OCI-LY7 (cell line): ENCODE results near the gene PSTPIP2. TPM values are rescaled to one million over a fixed set of nuclear protein-coding genes. Genes with fewer than 3 reads are reported as not detected.

Source experiments
- BruUV-seq: library from RNA; stranded (reverse); fragments of 400-500 nt; replicated peaks from 2 replicates; lab custom pipeline; 2021; lab: Mats Ljungman, UMichigan
- CTCF ChIA-PET: fragments of 300-600 bp; sonication (Branson Sonifier 250); formaldehyde crosslinking; loops from one replicate; lab custom pipeline; 2022; ENCODE audit warnings: antibody characterized with exemption; ENCODE audit not compliant: unreplicated experiment; lab: Charles Lee
- POLR2A ChIA-PET: fragments of 300-600 bp; sonication (Branson Sonifier 250); formaldehyde crosslinking; loops from one replicate; lab custom pipeline; 2022; ENCODE audit warnings: antibody characterized with exemption; lab: Charles Lee
- DNase-seq: peaks from one replicate; pipeline ENCODE4 v3.0.0-alpha.2; 2015; ENCODE audit warnings: low spot score
- H2AFZ ChIP-seq: fragments of 200-600 bp; sonication (generic), shearing (Covaris generic); 2 replicates; pipeline ENCODE4 v1.6.1; 2014; ENCODE audit warnings: mild to moderate bottlenecking, antibody characterized with exemption, low read length, moderate library complexity
- H3K27ac ChIP-seq: fragments of 200-600 bp; sonication (generic); 2 replicates; pipeline ENCODE4 v1.5.1; 2014; ENCODE audit warnings: mixed run types, low read depth, mild to moderate bottlenecking, moderate library complexity, low read length, inconsistent platforms; ENCODE audit not compliant: poor library complexity, severe bottlenecking
- H3K36me3 ChIP-seq: fragments of 200-600 bp; sonication (generic); 2 replicates; pipeline ENCODE4 v1.6.1; 2014; ENCODE audit warnings: mild to moderate bottlenecking, antibody characterized with exemption, low read length, moderate library complexity, mixed read lengths; ENCODE audit not compliant: insufficient read depth
- H3K4me1 ChIP-seq: fragments of 200-600 bp; sonication (generic); 2 replicates; pipeline ENCODE4 v1.5.1; 2014; ENCODE audit warnings: mild to moderate bottlenecking, low read length; ENCODE audit not compliant: insufficient read depth, poor library complexity, severe bottlenecking
- H3K4me2 ChIP-seq: fragments of 200-600 bp; sonication (generic); 2 replicates; pipeline ENCODE4 v1.6.1; 2014; ENCODE audit warnings: mild to moderate bottlenecking, low read length
- H3K4me3 ChIP-seq: fragments of 200-600 bp; sonication (generic); 2 replicates; pipeline ENCODE4 v1.5.1; 2014; ENCODE audit warnings: mild to moderate bottlenecking, low read depth, low read length; ENCODE audit not compliant: poor library complexity, severe bottlenecking
- H3K79me2 ChIP-seq: fragments of 200-600 bp; sonication (generic); 2 replicates; pipeline ENCODE4 v1.6.1; 2016; ENCODE audit warnings: low read depth, mild to moderate bottlenecking, low read length, moderate library complexity, mixed read lengths; ENCODE audit not compliant: insufficient read depth
- H3K9me2 ChIP-seq: fragments of 200-600 bp; sonication (generic); 2 replicates; pipeline ENCODE4 v1.6.1; 2016; ENCODE audit warnings: mild to moderate bottlenecking, low read length, mixed read lengths; ENCODE audit not compliant: insufficient read depth
- H3K9me3 ChIP-seq: fragments of 200-600 bp; sonication (generic); 2 replicates; pipeline ENCODE4 v1.6.1; 2014; ENCODE audit warnings: mild to moderate bottlenecking, mixed run types, low read length, mixed read lengths
- H4K20me1 ChIP-seq: fragments of 200-600 bp; sonication (generic); 2 replicates; pipeline ENCODE4 v1.6.1; 2014; ENCODE audit warnings: mild to moderate bottlenecking, antibody characterized with exemption, low read length, moderate library complexity, mixed read lengths; ENCODE audit not compliant: insufficient read depth
- CTCF ChIP-seq: fragments of 200-600 bp; sonication (generic); conservative IDR thresholded peaks from 2 replicates; pipeline ENCODE4 v1.5.1; 2014; ENCODE audit warnings: mild to moderate bottlenecking, antibody characterized with exemption, low read length, moderate library complexity, mixed read lengths
- EZH2phosphoT487 ChIP-seq: fragments of 200-600 bp; sonication (generic); IDR thresholded peaks from 2 replicates; pipeline ENCODE4 v1.6.1; 2018; ENCODE audit warnings: low read depth, borderline replicate concordance, mild to moderate bottlenecking, mixed run types, antibody characterized with exemption, low read length, moderate library complexity, mixed read lengths
- intact Hi-C: fragments of 100-400 bp; cut with micrococcal nuclease; formaldehyde crosslinking; loops from one replicate; pipeline ENCODE4 v1.10.0; 2022; ENCODE audit not compliant: unreplicated experiment
- total RNA-seq, 2 experiments: library from RNA; depleted of rRNA in 1 of 2; stranded (reverse); fragments of >200 nt in 1 of 2; shearing (Covaris generic) in 1 of 2; gene quantifications; 2 replicates each; pipeline ENCODE4 v1.2.3, GENCODE V29; 2014 to 2022

Gene PSTPIP2
- total RNA-seq, 2 experiments from 2014 or later, result not detected

GRCh38 chr18:46035696-46036680 is 36.1 kb downstream of the PSTPIP2 start:
- Histone ChIP-seq H3K36me3 (no peaks in the 10 kb centered on the region), H3K4me3 (no peak overlapping the region), H3K79me2 (no peaks in the 10 kb centered on the region), H4K20me1 (no peaks in the 10 kb centered on the region), H3K27ac (no peak overlapping the region), H2AFZ (no peak overlapping the region), H3K9me2 (no peaks in the 10 kb centered on the region), H3K9me3 (no peaks in the 10 kb centered on the region), H3K4me2 (no peak overlapping the region), H3K4me1 (no peaks in the 10 kb centered on the region)
- intact Hi-C loops, result no loop called here
- TF ChIP-seq EZH2phosphoT487, result no peak
- TF ChIP-seq CTCF, result no peak
- ChIA-PET CTCF (no interaction called here), POLR2A (no interaction called here)
- DNase-seq, result no peak
- no TSS peak for BruUV-seq

GRCh38 chr18:46034230-46034629 is 37.8 kb downstream of the PSTPIP2 start:
- intact Hi-C loops, result no loop called here

More at GRCh38 chr18:46034230-46034629, 37.8 kb downstream of the PSTPIP2 start:
- no peaks in the 10 kb centered on the region for H3K4me1 ChIP-seq
- TF ChIP-seq EZH2phosphoT487 (no peak), CTCF (no peak)
- no peak overlapping the region for H3K27ac ChIP-seq
- no peaks in the 10 kb centered on the region for H4K20me1 ChIP-seq
- H3K9me2 ChIP-seq, result no peaks in the 10 kb centered on the region
- no peak overlapping the region for H3K4me2 ChIP-seq
- ChIA-PET POLR2A (interaction anchor here (0.6 kb wide), 1 partner anchor 60 kb away, joined by 3 read pairs; no protein-coding TSS in a partner anchor), CTCF (no interaction called here)
- no peak overlapping the region for H3K4me3 ChIP-seq
- no peak overlapping the region for H2AFZ ChIP-seq
- no peaks in the 10 kb centered on the region for H3K79me2 ChIP-seq
- DNase-seq, result no peak
- BruUV-seq, result no TSS peak
- no peaks in the 10 kb centered on the region for H3K36me3 ChIP-seq
- no peaks in the 10 kb centered on the region for H3K9me3 ChIP-seq
